ENCODE data around the gene MPHOSPH8.

DNA sequence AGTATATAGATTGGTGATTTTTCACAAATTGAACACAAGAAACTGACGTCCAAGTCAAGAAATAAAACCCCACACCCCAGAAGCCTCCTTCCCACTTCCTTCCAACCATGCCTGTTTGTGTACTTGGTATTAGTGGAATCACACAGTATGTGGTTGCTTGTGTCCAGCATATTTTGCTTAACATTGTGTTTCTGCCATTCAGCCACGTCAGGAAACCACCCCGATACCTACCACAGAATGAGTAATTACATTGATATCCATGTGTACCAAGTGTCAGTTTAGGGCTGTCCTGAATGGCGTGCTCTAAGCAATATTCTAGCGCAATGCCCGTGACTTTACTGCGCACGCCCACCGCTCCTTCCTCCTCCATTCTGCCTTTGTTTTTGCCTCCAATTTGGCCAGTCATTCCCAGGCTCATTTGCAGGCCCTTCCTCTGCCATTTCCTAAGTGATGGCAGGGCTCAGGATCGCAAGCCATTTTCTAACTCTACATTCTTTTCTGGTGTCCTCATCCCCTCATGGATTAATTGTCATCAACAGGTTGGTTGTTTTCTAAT lies 25.9 kb upstream of the MPHOSPH8 start:
- TF ChIP-seq, protein P1, sequence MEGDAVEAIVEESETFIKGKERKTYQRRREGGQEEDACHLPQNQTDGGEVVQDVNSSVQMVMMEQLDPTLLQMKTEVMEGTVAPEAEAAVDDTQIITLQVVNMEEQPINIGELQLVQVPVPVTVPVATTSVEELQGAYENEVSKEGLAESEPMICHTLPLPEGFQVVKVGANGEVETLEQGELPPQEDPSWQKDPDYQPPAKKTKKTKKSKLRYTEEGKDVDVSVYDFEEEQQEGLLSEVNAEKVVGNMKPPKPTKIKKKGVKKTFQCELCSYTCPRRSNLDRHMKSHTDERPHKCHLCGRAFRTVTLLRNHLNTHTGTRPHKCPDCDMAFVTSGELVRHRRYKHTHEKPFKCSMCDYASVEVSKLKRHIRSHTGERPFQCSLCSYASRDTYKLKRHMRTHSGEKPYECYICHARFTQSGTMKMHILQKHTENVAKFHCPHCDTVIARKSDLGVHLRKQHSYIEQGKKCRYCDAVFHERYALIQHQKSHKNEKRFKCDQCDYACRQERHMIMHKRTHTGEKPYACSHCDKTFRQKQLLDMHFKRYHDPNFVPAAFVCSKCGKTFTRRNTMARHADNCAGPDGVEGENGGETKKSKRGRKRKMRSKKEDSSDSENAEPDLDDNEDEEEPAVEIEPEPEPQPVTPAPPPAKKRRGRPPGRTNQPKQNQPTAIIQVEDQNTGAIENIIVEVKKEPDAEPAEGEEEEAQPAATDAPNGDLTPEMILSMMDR (IDR thresholded peaks at IDR 0.05) = no peak
- TF ChIP-seq POLR2A (IDR thresholded peaks at IDR 0.05) = no peak
